Measurements from ENCODE around the gene MLXIP.

- TF ChIP-seq CTCF (IDR thresholded peaks at IDR 0.05) (no peak), POLR2A (IDR thresholded peaks at IDR 0.05) (no peak)
Observed at GRCh38 chr12:122035292-122035691, 43.3 kb upstream of the MLXIP start.
